Upper lobe of right lung (tissue), 1 donor: ENCODE results near the gene TUSC7. TPM values are rescaled to one million over a fixed set of nuclear protein-coding genes. Genes with fewer than 3 reads are reported as not detected.

Source experiments
- ATAC-seq: fragments of 200-7000 bp; cut with Tn5 transposase; one replicate; pipeline ENCODE4 v1.9.1; 2020; ENCODE audit warnings: mild to moderate bottlenecking, moderate library complexity
- DNase-seq: peaks from one replicate; pipeline ENCODE4 v3.0.0-alpha.2; 2020
- H3K27ac ChIP-seq: fragments of 200-600 bp; one replicate; pipeline ENCODE4 v1.8.0; 2022
- H3K27me3 ChIP-seq: fragments of 200-600 bp; one replicate; pipeline ENCODE4 v1.8.0; 2022; ENCODE audit warnings: mild to moderate bottlenecking
- H3K36me3 ChIP-seq: fragments of 200-600 bp; one replicate; pipeline ENCODE4 v1.8.0; 2022
- H3K4me1 ChIP-seq: fragments of 200-600 bp; one replicate; pipeline ENCODE4 v1.8.0; 2022
- H3K4me3 ChIP-seq: fragments of 200-600 bp; one replicate; pipeline ENCODE4 v1.8.0; 2022; ENCODE audit warnings: mild to moderate bottlenecking
- H3K9me3 ChIP-seq: fragments of 200-600 bp; one replicate; pipeline ENCODE4 v1.8.0; 2022
- intact Hi-C: fragments of 100-400 bp; cut with DNase I; formaldehyde crosslinking; loops from one replicate; pipeline ENCODE4 v1.11.0; 2022
- total RNA-seq: library from RNA; stranded (reverse); fragmentation: NEBNext Ultra II Directional; extraction: Animal tissue kit (Norgen Biotek cat#: 25700); gene quantifications from one replicate; pipeline ENCODE4 v1.2.1, GENCODE V29; 2021
- TF ChIP-seq, protein P1 (sequence below): fragments of 200-600 bp; IDR thresholded peaks from one replicate; pipeline ENCODE4 v1.8.0; 2022; ENCODE audit warnings: antibody characterized with exemption
- donor health status: DM: no; HTN: yes; CAD: no; lungs with severe emphysema.

TUSC7 gene
- total RNA-seq, 1 donor from 2014 or later = not detected

DNA sequence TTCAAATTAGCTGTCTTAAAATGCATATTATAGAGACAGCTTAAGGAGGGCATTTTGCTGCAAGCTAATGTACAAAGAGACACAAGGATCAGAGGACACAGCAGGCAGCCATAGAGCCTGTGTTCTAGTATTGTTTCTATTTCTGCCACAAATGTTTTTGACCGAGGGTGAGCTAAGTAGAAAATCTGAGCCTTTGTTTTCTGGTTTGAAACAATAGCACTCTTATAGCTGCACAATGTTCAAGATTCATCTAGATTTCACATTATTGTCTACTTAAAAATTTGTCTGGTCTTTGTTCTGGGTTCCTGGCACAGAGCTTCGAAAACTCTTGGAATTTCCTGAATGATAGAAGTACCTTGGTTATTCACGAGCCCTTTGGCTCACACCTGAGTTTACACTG, 40.0 kb upstream of the TUSC7 start:
- DNase-seq = no peak
- TF ChIP-seq, protein P1, sequence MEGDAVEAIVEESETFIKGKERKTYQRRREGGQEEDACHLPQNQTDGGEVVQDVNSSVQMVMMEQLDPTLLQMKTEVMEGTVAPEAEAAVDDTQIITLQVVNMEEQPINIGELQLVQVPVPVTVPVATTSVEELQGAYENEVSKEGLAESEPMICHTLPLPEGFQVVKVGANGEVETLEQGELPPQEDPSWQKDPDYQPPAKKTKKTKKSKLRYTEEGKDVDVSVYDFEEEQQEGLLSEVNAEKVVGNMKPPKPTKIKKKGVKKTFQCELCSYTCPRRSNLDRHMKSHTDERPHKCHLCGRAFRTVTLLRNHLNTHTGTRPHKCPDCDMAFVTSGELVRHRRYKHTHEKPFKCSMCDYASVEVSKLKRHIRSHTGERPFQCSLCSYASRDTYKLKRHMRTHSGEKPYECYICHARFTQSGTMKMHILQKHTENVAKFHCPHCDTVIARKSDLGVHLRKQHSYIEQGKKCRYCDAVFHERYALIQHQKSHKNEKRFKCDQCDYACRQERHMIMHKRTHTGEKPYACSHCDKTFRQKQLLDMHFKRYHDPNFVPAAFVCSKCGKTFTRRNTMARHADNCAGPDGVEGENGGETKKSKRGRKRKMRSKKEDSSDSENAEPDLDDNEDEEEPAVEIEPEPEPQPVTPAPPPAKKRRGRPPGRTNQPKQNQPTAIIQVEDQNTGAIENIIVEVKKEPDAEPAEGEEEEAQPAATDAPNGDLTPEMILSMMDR = no peak
- Histone ChIP-seq H3K9me3 (no peaks in the 10 kb centered on the region), H3K4me1 (no peaks in the 10 kb centered on the region), H3K27me3 (no peaks in the 10 kb centered on the region), H3K36me3 (no peaks in the 10 kb centered on the region), H3K4me3 (no peak overlapping the region), H3K27ac (no peak overlapping the region)
- intact Hi-C loops = no loop called here
- ATAC-seq = no peak

DNA sequence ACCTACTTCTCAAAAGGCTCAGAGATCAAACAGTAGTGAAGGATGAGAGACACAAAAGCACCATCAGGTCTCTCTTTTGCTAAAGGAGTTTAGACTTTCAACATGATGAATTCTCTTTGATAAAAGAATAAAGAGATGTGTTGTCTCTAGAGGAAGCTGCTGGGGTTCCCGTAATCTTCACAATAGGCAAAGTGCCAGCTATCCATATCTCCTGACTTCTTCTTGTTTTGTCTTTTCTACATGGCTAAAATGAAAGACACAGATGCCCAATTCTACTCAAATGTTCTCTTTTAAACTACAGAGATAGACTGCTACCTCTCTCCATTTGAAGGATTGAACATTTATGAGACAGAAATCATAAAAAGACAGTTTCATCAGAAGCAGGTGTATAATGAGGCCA, 38.4 kb upstream of the TUSC7 start:
- intact Hi-C loops = no loop called here
- no peaks in the 10 kb centered on the region for H3K4me1 ChIP-seq
- no peaks in the 10 kb centered on the region for H3K36me3 ChIP-seq
- no peak overlapping the region for H3K4me3 ChIP-seq
- H3K27ac ChIP-seq = no peak overlapping the region
- DNase-seq (no peak), ATAC-seq (no peak)
- H3K27me3 ChIP-seq = no peaks in the 10 kb centered on the region
- TF ChIP-seq, protein P1 = no peak
- no peaks in the 10 kb centered on the region for H3K9me3 ChIP-seq

DNA sequence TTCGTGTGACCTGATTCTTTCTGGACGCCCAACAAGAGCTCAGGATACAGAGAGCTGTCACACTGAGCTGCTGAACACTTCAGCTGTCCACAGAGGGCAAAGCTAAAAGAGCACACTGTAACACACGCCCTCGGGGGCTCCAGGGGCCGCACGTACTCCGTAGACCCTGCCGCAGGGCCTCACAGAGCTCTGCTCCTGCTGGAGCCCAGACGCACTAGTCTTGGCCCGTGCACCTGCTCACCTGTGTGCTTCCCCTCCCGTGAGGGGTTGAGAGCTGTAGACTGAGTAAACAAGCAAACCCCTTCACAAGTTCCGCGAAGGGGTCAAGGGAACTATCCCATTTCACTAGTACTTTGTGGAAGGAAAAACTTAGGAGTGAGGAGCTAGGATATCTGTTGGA, 30.7 kb upstream of the TUSC7 start:
- H3K27ac ChIP-seq = no peak overlapping the region
- H3K4me1 ChIP-seq = no peaks in the 10 kb centered on the region
- no peak for DNase-seq
- TF ChIP-seq, protein P1 = no peak
- no peak overlapping the region for H3K4me3 ChIP-seq
- H3K36me3 ChIP-seq = no peaks in the 10 kb centered on the region
- intact Hi-C loops = no loop called here
- ATAC-seq = peak; percentile 34
- no peaks in the 10 kb centered on the region for H3K9me3 ChIP-seq
- H3K27me3 ChIP-seq = no peaks in the 10 kb centered on the region

DNA sequence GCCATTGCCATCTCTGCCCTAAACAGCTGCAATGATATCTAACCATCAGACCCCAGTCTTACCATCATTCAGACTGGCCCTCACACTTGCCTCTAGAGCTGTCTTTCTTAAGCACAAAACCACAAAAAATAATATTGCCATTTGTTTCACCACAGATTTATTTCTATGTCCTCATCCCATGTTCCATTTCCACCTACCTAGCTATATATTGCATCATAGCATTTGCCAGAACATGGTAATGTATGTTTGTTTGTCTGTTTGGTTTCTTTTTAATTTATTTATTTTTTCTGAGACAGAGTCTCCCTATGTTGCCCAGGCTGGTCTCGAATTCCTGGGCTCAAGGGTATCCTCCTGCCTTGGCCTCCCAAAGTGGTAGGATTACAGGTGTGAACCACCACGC, 18.5 kb upstream of the TUSC7 start:
- Histone ChIP-seq H3K27me3 (no peaks in the 10 kb centered on the region), H3K4me3 (no peak overlapping the region), H3K9me3 (no peaks in the 10 kb centered on the region), H3K36me3 (no peaks in the 10 kb centered on the region), H3K27ac (no peak overlapping the region), H3K4me1 (no peaks in the 10 kb centered on the region)
- intact Hi-C loops = no loop called here
- ATAC-seq = no peak
- TF ChIP-seq, protein P1 = no peak
- DNase-seq = no peak

DNA sequence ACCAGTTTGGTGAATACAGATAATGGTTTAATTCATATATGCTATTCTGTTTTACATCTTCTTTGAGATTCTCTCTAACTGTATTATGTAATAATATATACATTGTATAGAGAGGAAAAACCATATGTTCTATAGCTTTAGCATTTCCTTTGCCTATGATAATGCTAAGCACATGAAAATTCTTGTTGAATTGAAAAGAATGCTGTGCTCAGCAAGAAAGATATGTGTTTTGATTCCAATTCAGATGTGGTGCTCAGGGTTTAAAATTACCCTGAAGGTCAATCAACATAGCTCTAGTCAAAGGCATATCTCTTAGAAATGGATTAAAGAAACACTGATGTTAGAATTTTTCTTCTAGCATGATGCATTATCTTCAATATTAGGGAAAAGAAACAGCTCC, 8.5 kb upstream of the TUSC7 start:
- Histone ChIP-seq H3K27ac (no peak overlapping the region), H3K36me3 (no peaks in the 10 kb centered on the region), H3K27me3 (no peaks in the 10 kb centered on the region), H3K4me1 (no peaks in the 10 kb centered on the region), H3K4me3 (no peak overlapping the region), H3K9me3 (no peaks in the 10 kb centered on the region)
- no peak for ATAC-seq
- intact Hi-C loops = no loop called here
- TF ChIP-seq, protein P1 = no peak
- no peak for DNase-seq

DNA sequence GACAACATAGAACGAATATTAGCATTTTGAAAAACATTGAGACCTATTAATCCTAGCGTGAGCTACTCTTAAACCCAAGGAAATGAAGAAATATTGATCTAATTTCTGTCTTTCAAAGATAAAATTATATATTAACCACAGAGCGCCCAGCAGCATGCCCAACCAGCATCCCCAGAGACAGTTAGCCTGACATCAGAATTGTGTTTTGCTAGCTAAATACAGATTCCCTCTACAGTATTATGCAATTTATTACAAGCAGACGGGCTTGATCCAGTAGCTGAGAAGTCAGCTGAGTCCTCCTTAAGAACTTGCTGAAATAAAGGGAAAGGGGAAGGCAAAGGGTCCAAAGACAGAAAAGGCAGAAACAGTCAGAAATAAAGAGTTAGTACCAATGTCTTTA, 7.2 kb upstream of the TUSC7 start:
- no peak for ATAC-seq

More for the DNA sequence above, 7.2 kb upstream of the TUSC7 start:
- DNase-seq = no peak
- Histone ChIP-seq H3K36me3 (no peaks in the 10 kb centered on the region), H3K27me3 (no peaks in the 10 kb centered on the region), H3K4me3 (no peak overlapping the region), H3K9me3 (no peaks in the 10 kb centered on the region), H3K27ac (no peak overlapping the region), H3K4me1 (no peaks in the 10 kb centered on the region)
- intact Hi-C loops = no loop called here
- TF ChIP-seq, protein P1 = no peak
